K562 (cell line): ENCODE data around the gene TAS1R3. TPM values are rescaled to one million over a fixed set of nuclear protein-coding genes. Genes with fewer than 3 reads are reported as not detected.

Source experiments
- CHD7 ChIP-seq: fragments of 200-600 bp; sonication (generic); IDR thresholded peaks from one replicate; pipeline ENCODE4 v1.6.1; 2012; ENCODE audit warnings: mild to moderate bottlenecking, low read depth, low read length, inconsistent platforms
- ESRRA ChIP-seq: fragments of 450-650 bp; IDR thresholded peaks from 2 replicates; pipeline ENCODE4 v1.6.1; 2014; ENCODE audit warnings: low read depth, mild to moderate bottlenecking, moderate library complexity, borderline replicate concordance
- KAT7 ChIP-seq: sonication (generic); formaldehyde crosslinking; IDR thresholded peaks from 2 replicates; pipeline ENCODE4 v1.8.0; 2022; ENCODE audit warnings: missing genetic modification reagents, mild to moderate bottlenecking, borderline replicate concordance
- NKRF ChIP-seq: fragments of 450-650 bp; IDR thresholded peaks from 2 replicates; pipeline ENCODE4 v1.6.1; 2016; ENCODE audit warnings: borderline replicate concordance
- POLR3G ChIP-seq: IDR thresholded peaks from 2 replicates; pipeline ENCODE4 v1.6.1; 2011; ENCODE audit not compliant: insufficient read length, insufficient replicate concordance; ENCODE audit errors: extremely low read depth
- SREBF2 ChIP-seq: sonication (generic); formaldehyde crosslinking; IDR thresholded peaks from 2 replicates; pipeline ENCODE4 v1.4.0; 2020; ENCODE audit warnings: mild to moderate bottlenecking, missing genetic modification reagents
- ZBTB5 ChIP-seq: fragments of 450-650 bp; IDR thresholded peaks from 2 replicates; pipeline ENCODE4 v1.6.1; 2017; ENCODE audit warnings: antibody characterized with exemption
- polyA plus RNA-seq, 8 experiments: library from polyadenylated mRNA; depleted of rRNA in 4 of 8; stranded (reverse) in 5 of 8; unstranded in 3 of 8; fragments of >200 nt; fragmentation: Nextera tagmentation in 2 of 8; fragmentation: Illumina TruSeq in 1 of 8; extraction: Ambion mirVana in 2 of 8; extraction: Trizol in 1 of 8; gene quantifications; 2 replicates each; pipeline versions ENCODE4 v1.2.1 to v1.2.3, GENCODE V29; 2011 to 2014; ENCODE audit warnings: inconsistent platforms in 1 of 8, missing spikeins in 1 of 8
- total RNA-seq, 7 experiments: library from RNA; depleted of rRNA in 6 of 7; stranded (reverse); fragments of >200 nt in 6 of 7; fragmentation: Illumina TruSeq in 2 of 7; extraction: Trizol in 2 of 7; gene quantifications; 2 replicates each; pipeline versions ENCODE4 v1.2.1 to v1.2.3, GENCODE V29; 2011 to 2021; ENCODE audit warnings: low replicate concordance in 1 of 7

The TAS1R3 gene
- total and polyA plus RNA-seq, 9 of the 15 experiments (the other 6 are each of a cell fraction or from before 2014, with no cell fraction given): 0.07 to 0.13 TPM; not detected in 7

GRCh38 chr1:1333551-1334241 is 2.6 kb downstream of the TAS1R3 start (continued):
- TF ChIP-seq CHD7 (peak; percentile 0), KAT7 (no peak), POLR3G (no peak), NKRF (no peak), ZBTB5 (no peak), SREBF2 (CRISPR knock-in tag) (peak; percentile 80; the same call in 1 of the 2 replicates), ESRRA (no peak)
